IPS-20b (cell line): ENCODE results near the gene CHD8.

Experiments
- H3K27ac ChIP-seq: one replicate; pipeline ENCODE4 v1.5.1; 2013; ENCODE audit warnings: low read length
- H3K27me3 ChIP-seq: 2 replicates; pipeline ENCODE4 v1.6.1; 2013; ENCODE audit warnings: mild to moderate bottlenecking, low read length, inconsistent platforms; ENCODE audit not compliant: insufficient read depth
- H3K36me3 ChIP-seq: 2 replicates; pipeline ENCODE4 v1.6.1; 2013; ENCODE audit warnings: low read depth, mild to moderate bottlenecking, inconsistent platforms, low read length, moderate library complexity; ENCODE audit not compliant: insufficient read depth
- H3K4me1 ChIP-seq: 2 replicates; pipeline ENCODE4 v1.6.1; 2013; ENCODE audit warnings: mild to moderate bottlenecking, control low read depth, inconsistent platforms, low read length, moderate library complexity; ENCODE audit not compliant: insufficient read depth
- H3K4me3 ChIP-seq: 2 replicates; pipeline ENCODE4 v1.5.1; 2013; ENCODE audit warnings: mild to moderate bottlenecking, low read length, inconsistent platforms
- H3K9ac ChIP-seq: 2 replicates; pipeline ENCODE4 v1.6.1; 2013; ENCODE audit warnings: low read depth, mild to moderate bottlenecking, inconsistent platforms, low read length, moderate library complexity
- H3K9me3 ChIP-seq: 2 replicates; pipeline ENCODE4 v1.6.1; 2013; ENCODE audit warnings: mild to moderate bottlenecking, low read depth, low read length, inconsistent platforms; ENCODE audit not compliant: insufficient read depth

The CHD8 gene

GRCh38 chr14:21426692-21427091, 29.2 kb downstream of the CHD8 start:
- H3K4me1 ChIP-seq, result no peaks in the 10 kb centered on the region
- H3K27me3 ChIP-seq, result no peaks in the 10 kb centered on the region
- no peak overlapping the region for H3K27ac ChIP-seq
- peaks cover 100% of the 10 kb centered on the region for H3K36me3 ChIP-seq
- no peak overlapping the region for H3K9ac ChIP-seq
- no peak overlapping the region for H3K4me3 ChIP-seq
- no peaks in the 10 kb centered on the region for H3K9me3 ChIP-seq

GRCh38 chr14:21419528-21419927, 36.4 kb downstream of the CHD8 start:
- peaks cover 84% of the 10 kb centered on the region for H3K36me3 ChIP-seq
- H3K4me1 ChIP-seq, result no peaks in the 10 kb centered on the region
- H3K27me3 ChIP-seq, result no peaks in the 10 kb centered on the region
- H3K9ac ChIP-seq, result no peak overlapping the region
- no peak overlapping the region for H3K4me3 ChIP-seq
- no peaks in the 10 kb centered on the region for H3K9me3 ChIP-seq
- H3K27ac ChIP-seq, result no peak overlapping the region

- Histone ChIP-seq H3K4me1 (no peaks in the 10 kb centered on the region), H3K27me3 (no peaks in the 10 kb centered on the region), H3K4me3 (no peak overlapping the region), H3K36me3 (peaks cover 85% of the 10 kb centered on the region), H3K9me3 (no peaks in the 10 kb centered on the region), H3K27ac (no peak overlapping the region), H3K9ac (no peak overlapping the region)
Measured at GRCh38 chr14:21415329-21415728, 40.6 kb downstream of the CHD8 start.

GRCh38 chr14:21414137-21414631, 41.7 kb downstream of the CHD8 start:
- H3K9ac ChIP-seq, result no peak overlapping the region
- no peak overlapping the region for H3K4me3 ChIP-seq
- H3K27ac ChIP-seq, result no peak overlapping the region
- no peaks in the 10 kb centered on the region for H3K27me3 ChIP-seq
- H3K4me1 ChIP-seq, result no peaks in the 10 kb centered on the region
- no peaks in the 10 kb centered on the region for H3K9me3 ChIP-seq
- peaks cover 86% of the 10 kb centered on the region for H3K36me3 ChIP-seq

GRCh38 chr14:21408147-21408546, 47.8 kb downstream of the CHD8 start:
- Histone ChIP-seq H3K36me3 (peaks cover 100% of the 10 kb centered on the region), H3K4me3 (no peak overlapping the region), H3K4me1 (no peaks in the 10 kb centered on the region), H3K27ac (no peak overlapping the region), H3K27me3 (no peaks in the 10 kb centered on the region), H3K9me3 (no peaks in the 10 kb centered on the region), H3K9ac (no peak overlapping the region)

- Histone ChIP-seq H3K36me3 (peaks cover 100% of the 10 kb centered on the region), H3K27ac (no peak overlapping the region)
Measured at GRCh38 chr14:21406213-21406612, 49.7 kb downstream of the CHD8 start.

GRCh38 chr14:21405097-21405496, 50.8 kb downstream of the CHD8 start:
- Histone ChIP-seq H3K27me3 (no peaks in the 10 kb centered on the region), H3K9me3 (no peaks in the 10 kb centered on the region), H3K4me3 (no peak overlapping the region), H3K4me1 (no peaks in the 10 kb centered on the region), H3K36me3 (peaks cover 100% of the 10 kb centered on the region), H3K9ac (no peak overlapping the region), H3K27ac (no peak overlapping the region)

More at GRCh38 chr14:21406213-21406612, 49.7 kb downstream of the CHD8 start:
- Histone ChIP-seq H3K9me3 (no peaks in the 10 kb centered on the region), H3K4me3 (no peak overlapping the region), H3K9ac (no peak overlapping the region), H3K4me1 (no peaks in the 10 kb centered on the region), H3K27me3 (no peaks in the 10 kb centered on the region)

GRCh38 chr14:21399311-21399870, 56.5 kb downstream of the CHD8 start:
- peaks cover 99% of the 10 kb centered on the region for H3K36me3 ChIP-seq
- H3K27ac ChIP-seq, result no peak overlapping the region
- no peak overlapping the region for H3K4me3 ChIP-seq
- no peaks in the 10 kb centered on the region for H3K9me3 ChIP-seq
- H3K9ac ChIP-seq, result no peak overlapping the region
- H3K4me1 ChIP-seq, result no peaks in the 10 kb centered on the region
- no peaks in the 10 kb centered on the region for H3K27me3 ChIP-seq

GRCh38 chr14:21398901-21399300, 57.0 kb downstream of the CHD8 start:
- Histone ChIP-seq H3K27me3 (no peaks in the 10 kb centered on the region), H3K36me3 (peaks cover 99% of the 10 kb centered on the region), H3K4me3 (no peak overlapping the region), H3K27ac (no peak overlapping the region), H3K4me1 (no peaks in the 10 kb centered on the region), H3K9me3 (no peaks in the 10 kb centered on the region), H3K9ac (no peak overlapping the region)

GRCh38 chr14:21395450-21395849, 60.5 kb downstream of the CHD8 start:
- no peaks in the 10 kb centered on the region for H3K4me1 ChIP-seq
- H3K9ac ChIP-seq, result no peak overlapping the region
- H3K4me3 ChIP-seq, result no peak overlapping the region
- no peak overlapping the region for H3K27ac ChIP-seq
- H3K36me3 ChIP-seq, result peaks cover 99% of the 10 kb centered on the region
- H3K27me3 ChIP-seq, result no peaks in the 10 kb centered on the region
- no peaks in the 10 kb centered on the region for H3K9me3 ChIP-seq

GRCh38 chr14:21385188-21385904, 70.6 kb downstream of the CHD8 start:
- H3K4me1 ChIP-seq, result peaks cover 10% of the 10 kb centered on the region; the same call in 1 of the 2 replicates
- H3K4me3 ChIP-seq, result peak overlapping the region; percentile 87
- peak overlapping the region; percentile 99; the same call in 1 of the 2 replicates for H3K9ac ChIP-seq
- H3K36me3 ChIP-seq, result peaks cover 59% of the 10 kb centered on the region
- H3K27me3 ChIP-seq, result no peaks in the 10 kb centered on the region
- H3K27ac ChIP-seq, result peak overlapping the region; percentile 28
- H3K9me3 ChIP-seq, result no peaks in the 10 kb centered on the region

GRCh38 chr14:21384494-21384851, 71.5 kb downstream of the CHD8 start:
- peaks cover 50% of the 10 kb centered on the region for H3K36me3 ChIP-seq

More at GRCh38 chr14:21384494-21384851, 71.5 kb downstream of the CHD8 start:
- Histone ChIP-seq H3K27ac (peak overlapping the region; percentile 28), H3K9ac (peak overlapping the region; percentile 99), H3K9me3 (no peaks in the 10 kb centered on the region), H3K4me3 (peak overlapping the region; percentile 87), H3K4me1 (peaks cover 10% of the 10 kb centered on the region; the same call in 1 of the 2 replicates), H3K27me3 (no peaks in the 10 kb centered on the region)
